HAP-1 (cell line): ENCODE results near the gene RINL.
"Not testable (repeated sequence)": the region's sequence is repeated elsewhere in the genome, so short reads cannot be mapped to it uniquely, and the experiment has no call there.

Experiments
- DNase-seq, 2 experiments: peaks; one replicate each; pipeline ENCODE4 v3.0.0-alpha.2; 2016 to 2020; ENCODE audit warnings: low spot score in 2 of 2
- H3K27me3 ChIP-seq: fragments of 250-450 bp; sonication (Bioruptor Pico); 2 replicates; pipeline ENCODE4 v1.5.1; 2020; ENCODE audit warnings: low read depth, mild to moderate bottlenecking, moderate library complexity
- H3K36me3 ChIP-seq: fragments of 250-450 bp; sonication (Bioruptor Pico); replicated peaks from 2 replicates; pipeline ENCODE4 v1.5.1; 2020; ENCODE audit warnings: mild to moderate bottlenecking
- H3K4me1 ChIP-seq: fragments of 250-450 bp; sonication (Bioruptor Pico); 2 replicates; pipeline ENCODE4 v1.5.1; 2020; ENCODE audit warnings: mild to moderate bottlenecking
- H3K4me3 ChIP-seq: fragments of 250-450 bp; sonication (Bioruptor Pico); 2 replicates; pipeline ENCODE4 v1.5.1; 2020; ENCODE audit warnings: mild to moderate bottlenecking, moderate library complexity
- H3K9me3 ChIP-seq: fragments of 250-450 bp; sonication (Bioruptor Pico); 2 replicates; pipeline ENCODE4 v1.5.1; 2020; ENCODE audit warnings: mild to moderate bottlenecking, moderate library complexity
- in situ Hi-C: fragments of 300-500 bp; cut with MboI; formaldehyde crosslinking; loops from 3 replicates; pipeline ENCODE4 v1.14.3; 2020; ENCODE audit warnings: low sequenced_read_pairs, inconsistent platforms, mixed read lengths

The RINL gene

DNA sequence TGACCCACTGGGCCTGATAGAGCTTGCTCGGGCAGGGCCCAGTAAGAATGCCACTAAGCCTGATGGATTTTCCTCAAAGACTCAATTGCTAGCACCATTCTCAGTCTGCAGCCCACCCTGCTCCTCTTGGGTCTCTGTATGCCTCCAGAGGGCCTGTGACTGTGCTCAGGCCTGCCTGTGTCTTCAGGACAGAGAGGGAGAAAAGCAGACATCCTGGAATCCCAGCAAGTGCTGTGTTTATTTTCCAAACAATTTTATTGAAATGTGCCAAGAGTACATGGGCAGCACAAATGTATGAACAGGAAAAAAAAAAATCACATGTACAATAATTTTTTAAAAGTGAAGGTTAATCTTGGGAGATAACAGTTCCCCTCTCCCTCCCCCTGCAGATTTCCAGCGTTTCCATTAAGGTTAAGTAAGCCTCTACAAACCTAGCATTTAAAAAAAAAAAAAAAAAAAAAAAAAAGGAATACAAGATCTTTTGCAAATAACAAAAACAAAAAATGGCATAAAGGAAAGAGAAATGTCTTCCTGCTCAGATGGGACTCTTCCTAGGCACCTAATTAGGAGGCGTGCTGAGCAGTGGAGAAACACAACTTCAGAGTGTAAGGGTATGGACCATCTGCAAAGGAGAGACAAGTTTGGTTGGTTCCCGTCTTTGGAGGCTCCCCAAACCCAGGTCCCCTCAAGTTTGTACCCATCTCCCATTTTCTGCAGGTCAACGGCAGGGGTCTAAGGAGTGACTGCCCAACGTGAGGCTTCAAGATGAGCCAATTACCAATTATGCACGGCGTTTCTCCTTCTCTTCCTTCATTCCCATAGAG is 41.7 kb downstream of the RINL start:
- Histone ChIP-seq H3K9me3 (no peaks in the 10 kb centered on the region), H3K4me1 (peaks cover 5% of the 10 kb centered on the region), H3K4me3 (no peak overlapping the region), H3K36me3 (peaks cover 57% of the 10 kb centered on the region), H3K27me3 (no peaks in the 10 kb centered on the region)
- no peak for DNase-seq
- in situ Hi-C loops, result no loop called here

DNA sequence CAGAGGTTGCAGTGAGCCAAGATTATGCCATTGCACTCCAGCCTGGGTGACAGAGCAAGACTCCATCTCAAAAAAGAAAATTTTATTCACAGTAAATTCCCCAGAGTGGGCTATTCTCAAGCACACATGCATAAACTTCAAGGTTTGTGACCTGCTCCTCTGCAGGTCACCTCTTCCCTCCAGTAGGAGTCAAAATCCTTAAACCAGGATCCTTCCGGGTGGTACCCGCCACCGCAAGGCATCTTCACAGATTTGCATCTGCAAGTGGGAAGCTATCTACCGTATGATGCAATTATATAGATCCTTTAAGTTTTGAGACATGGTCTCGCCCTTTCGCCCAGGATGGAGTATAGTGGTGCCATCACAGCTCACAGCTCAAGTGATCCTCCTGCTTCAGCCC is 43.5 kb downstream of the RINL start:
- H3K27me3 ChIP-seq, result no peaks in the 10 kb centered on the region
- H3K4me1 ChIP-seq, result peaks cover 11% of the 10 kb centered on the region
- in situ Hi-C loops, result no loop called here
- no peak for DNase-seq
- no peak overlapping the region for H3K4me3 ChIP-seq
- H3K36me3 ChIP-seq, result peaks cover 46% of the 10 kb centered on the region
- no peaks in the 10 kb centered on the region for H3K9me3 ChIP-seq

DNA sequence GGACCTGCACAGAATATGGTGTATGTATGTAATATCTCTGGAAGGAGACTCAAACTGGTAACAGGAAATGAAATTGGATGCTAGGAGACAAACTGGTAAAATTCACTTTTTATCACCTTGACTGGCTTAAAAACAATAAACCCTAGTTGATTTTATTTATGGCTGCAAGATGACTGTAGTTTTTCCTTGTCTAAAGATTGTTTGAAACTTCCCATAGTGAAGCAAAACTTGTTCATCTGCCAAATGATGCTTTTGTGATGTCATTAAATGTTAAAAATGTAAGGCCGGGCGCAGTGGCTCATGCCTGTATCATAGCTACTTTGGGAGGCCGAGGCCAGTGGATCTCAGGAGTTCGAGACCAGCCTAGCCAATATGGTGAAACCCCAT is 44.0 kb downstream of the RINL start:
- peaks cover 41% of the 10 kb centered on the region for H3K36me3 ChIP-seq

DNA sequence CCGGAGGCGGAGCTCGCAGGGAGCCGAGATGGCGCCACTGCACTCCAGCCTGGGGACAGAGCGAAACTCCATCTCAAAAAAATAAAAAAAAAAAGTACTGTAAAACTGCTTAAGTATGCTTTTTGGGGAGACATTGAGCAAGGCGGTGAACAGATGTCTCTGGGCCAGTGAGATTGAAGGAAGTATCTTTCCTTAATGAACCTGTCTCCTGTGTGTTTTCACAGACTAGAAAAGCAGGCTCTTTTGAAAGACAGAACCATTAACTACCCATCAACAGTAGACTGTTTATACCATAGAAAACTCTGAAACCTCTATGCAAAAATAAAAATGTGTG is 45.0 kb downstream of the RINL start:
- Histone ChIP-seq H3K36me3 (peaks cover 34% of the 10 kb centered on the region), H3K27me3 (no peaks in the 10 kb centered on the region), H3K4me3 (no peak overlapping the region), H3K4me1 (peaks cover 11% of the 10 kb centered on the region), H3K9me3 (no peaks in the 10 kb centered on the region)
- in situ Hi-C loops, result no loop called here
- no peak for DNase-seq

More for the DNA sequence above, 44.0 kb downstream of the RINL start:
- H3K4me1 ChIP-seq, result peaks cover 11% of the 10 kb centered on the region
- no peaks in the 10 kb centered on the region for H3K9me3 ChIP-seq
- DNase-seq, result no peak
- H3K27me3 ChIP-seq, result no peaks in the 10 kb centered on the region
- H3K4me3 ChIP-seq, result no peak overlapping the region
- in situ Hi-C loops, result no loop called here

DNA sequence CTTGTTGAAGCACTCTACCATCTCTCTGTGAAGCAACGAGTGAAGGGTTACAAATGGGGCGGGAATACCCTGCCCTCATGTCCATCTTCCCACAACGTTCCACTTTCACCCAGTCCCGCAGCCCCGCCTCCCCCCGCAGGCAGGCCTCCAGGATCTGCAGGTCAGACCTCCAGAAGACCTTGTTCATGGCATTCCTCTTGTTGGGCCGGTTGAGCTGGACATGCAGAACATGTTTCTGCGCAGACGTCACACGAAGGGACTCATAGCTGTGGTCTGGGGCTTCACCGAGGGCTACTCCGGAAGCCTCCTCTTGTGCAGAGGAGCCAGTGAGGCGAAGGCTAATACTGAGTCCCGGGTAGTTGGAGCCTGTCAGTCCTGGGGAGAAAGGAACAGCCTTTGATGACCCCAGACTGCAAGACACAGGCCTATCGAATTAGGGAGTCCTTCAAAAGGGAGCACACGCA is 46.9 kb downstream of the RINL start:
- in situ Hi-C loops, result no loop called here
- peaks cover 21% of the 10 kb centered on the region for H3K36me3 ChIP-seq
- H3K4me3 ChIP-seq, result peak overlapping the region; percentile 66
- DNase-seq, result peak in 1 of 2 experiments; percentile 59
- peaks cover 8% of the 10 kb centered on the region for H3K4me1 ChIP-seq
- no peaks in the 10 kb centered on the region for H3K27me3 ChIP-seq
- H3K9me3 ChIP-seq, result no peaks in the 10 kb centered on the region

DNA sequence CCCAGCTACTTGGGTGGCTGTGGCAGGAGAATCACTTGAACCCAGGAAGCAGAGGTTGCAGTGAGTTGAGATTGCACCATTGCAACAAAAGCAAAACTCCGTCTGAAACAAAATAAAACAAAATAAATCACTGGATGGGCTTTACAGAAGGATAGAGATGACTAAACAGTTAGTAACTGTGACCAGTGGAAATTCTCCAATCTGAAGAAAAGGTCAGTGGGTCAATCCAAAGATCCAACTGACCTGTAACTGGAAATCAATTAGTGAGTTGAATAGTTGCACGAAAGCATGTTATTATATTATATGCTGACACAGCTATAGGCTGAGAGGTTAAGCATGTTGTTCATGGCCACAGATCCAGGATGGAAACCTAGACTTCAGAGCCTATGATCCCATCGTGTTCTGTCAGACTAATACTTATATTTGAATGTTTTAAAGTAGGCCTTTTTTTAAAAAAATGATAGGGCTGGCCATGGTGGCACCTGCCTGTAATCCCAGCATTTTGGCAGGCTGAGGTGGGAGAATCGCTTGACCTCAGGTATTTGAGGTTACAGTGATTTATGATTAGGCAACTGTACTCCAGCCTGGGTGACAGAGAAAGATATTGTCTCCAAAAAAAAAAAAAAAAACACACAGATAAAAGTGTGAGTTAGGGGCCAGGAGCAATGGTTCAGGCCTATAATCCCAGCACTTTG is 47.9 kb downstream of the RINL start:
- in situ Hi-C loops, result no loop called here
- Histone ChIP-seq H3K9me3 (no peaks in the 10 kb centered on the region), H3K4me1 (peaks cover 8% of the 10 kb centered on the region), H3K27me3 (no peaks in the 10 kb centered on the region), H3K4me3 (no peak overlapping the region), H3K36me3 (peaks cover 11% of the 10 kb centered on the region)
- DNase-seq, result no peak

DNA sequence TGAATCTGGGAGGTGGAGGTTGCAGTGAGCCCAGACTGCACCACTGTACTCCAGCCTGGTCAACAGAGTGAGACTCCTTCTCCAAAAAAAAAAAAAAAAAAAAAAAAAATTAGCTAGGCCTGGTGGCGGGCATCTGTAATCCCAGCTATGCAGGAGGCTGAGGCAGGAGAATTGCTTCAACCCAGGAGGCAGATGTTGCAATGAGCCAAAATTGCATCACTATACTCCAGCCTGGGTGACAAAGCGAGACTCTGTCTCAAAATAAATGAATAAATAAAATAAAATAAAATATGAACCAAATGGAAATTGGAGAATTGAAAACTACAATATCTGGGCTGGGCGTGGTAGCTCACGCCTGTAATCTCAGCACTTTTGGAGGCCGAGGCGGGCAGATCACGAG is 48.9 kb downstream of the RINL start:
- in situ Hi-C loops, H3K4me3 ChIP-seq, H3K27me3 ChIP-seq, H3K4me1 ChIP-seq, H3K9me3 ChIP-seq, DNase-seq: not testable (repeated sequence)
- peaks cover 11% of the 10 kb centered on the region for H3K36me3 ChIP-seq

DNA sequence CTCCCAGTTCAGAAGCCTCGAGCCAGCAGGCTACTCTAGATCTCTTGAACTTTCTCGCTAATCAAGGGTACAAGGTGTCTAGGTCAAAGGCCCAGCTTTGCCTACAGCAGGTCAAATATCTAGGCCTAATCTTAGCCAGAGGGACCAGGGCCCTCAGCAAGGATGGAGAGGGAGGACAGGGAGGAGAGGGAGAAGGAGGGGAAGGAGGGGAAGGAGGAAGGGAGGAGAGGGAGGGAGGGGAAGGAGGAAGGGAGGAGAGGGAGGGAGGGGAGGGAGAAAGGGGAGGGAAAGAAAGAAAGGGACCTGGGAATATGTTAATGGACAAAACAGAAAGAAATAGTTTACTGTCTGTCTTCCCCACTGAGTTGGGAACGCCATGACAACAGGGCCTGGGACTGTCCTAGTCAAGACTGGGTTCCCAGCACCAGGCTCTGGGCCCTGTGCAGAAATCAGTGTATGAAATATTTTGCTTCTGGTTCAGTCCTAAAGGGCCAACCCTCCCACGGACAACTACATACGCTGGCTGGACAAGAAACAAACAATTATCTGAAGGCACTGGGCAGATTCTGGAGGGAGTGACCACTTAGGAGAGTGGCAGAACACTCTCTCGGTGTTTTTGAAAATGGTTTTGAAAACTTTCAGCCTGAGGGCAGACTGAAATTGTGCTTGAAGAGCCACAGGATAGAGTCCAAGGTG is 51.1 kb downstream of the RINL start:
- Histone ChIP-seq H3K4me1 (peaks cover 6% of the 10 kb centered on the region), H3K27me3 (no peaks in the 10 kb centered on the region), H3K4me3 (no peak overlapping the region), H3K9me3 (no peaks in the 10 kb centered on the region), H3K36me3 (peaks cover 19% of the 10 kb centered on the region)
- DNase-seq, result no peak
- in situ Hi-C loops, result no loop called here

DNA sequence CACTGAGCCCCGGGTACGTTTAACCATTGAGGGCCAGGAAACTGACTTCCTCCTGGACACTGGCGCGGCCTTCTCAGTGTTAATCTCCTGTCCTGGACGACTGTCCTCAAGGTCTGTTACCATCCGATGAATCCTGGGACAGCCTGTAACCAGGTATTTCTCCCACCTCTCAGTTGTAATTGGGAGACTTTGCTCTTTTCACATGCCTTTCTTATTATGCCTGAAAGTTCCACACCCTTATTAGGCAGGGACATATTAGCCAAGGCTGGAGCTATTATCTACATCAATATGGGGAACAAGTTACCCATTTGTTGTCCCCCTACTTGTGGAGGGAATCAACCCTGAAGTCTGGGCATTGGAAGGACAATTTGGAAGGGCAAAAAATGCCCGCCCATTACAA is 52.1 kb downstream of the RINL start:
- not testable (repeated sequence) for H3K4me3 ChIP-seq
- peaks cover 19% of the 10 kb centered on the region for H3K36me3 ChIP-seq

DNA sequence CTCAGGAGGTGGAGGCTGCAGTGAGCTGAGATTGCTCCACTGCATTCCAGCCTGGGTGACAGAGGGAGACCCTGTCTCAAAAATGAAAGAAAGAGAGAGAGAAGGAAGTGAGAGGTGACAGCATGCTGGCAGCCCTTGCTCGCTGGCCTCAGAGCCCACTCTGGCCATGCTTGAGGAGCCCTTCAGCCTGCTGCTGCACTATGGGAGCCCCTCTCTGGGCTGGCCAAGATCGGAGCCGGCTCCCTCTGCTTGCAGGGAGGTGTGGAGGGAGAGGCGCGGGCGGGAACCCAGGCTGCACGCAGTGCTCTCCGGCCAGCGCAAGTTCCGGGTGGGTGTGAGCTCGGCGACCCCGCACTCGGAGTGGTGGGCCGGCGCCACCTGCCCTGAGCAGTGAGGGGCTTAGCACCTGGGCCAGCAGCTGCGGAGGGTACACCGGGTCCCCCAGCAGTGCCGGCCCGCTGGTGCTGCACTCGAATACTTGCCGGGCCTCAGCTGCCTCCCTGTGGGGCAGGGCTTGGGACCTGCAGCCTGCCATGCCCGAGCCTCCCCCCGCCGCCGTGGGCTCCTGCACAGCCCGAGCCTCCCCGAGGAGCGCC is 56.7 kb downstream of the RINL start:
- in situ Hi-C loops, H3K4me1 ChIP-seq, DNase-seq, H3K27me3 ChIP-seq, H3K9me3 ChIP-seq, H3K36me3 ChIP-seq, H3K4me3 ChIP-seq: not testable (repeated sequence)

More for the DNA sequence above, 52.1 kb downstream of the RINL start:
- H3K9me3 ChIP-seq, in situ Hi-C loops, H3K4me1 ChIP-seq, DNase-seq, H3K27me3 ChIP-seq: not testable (repeated sequence)

DNA sequence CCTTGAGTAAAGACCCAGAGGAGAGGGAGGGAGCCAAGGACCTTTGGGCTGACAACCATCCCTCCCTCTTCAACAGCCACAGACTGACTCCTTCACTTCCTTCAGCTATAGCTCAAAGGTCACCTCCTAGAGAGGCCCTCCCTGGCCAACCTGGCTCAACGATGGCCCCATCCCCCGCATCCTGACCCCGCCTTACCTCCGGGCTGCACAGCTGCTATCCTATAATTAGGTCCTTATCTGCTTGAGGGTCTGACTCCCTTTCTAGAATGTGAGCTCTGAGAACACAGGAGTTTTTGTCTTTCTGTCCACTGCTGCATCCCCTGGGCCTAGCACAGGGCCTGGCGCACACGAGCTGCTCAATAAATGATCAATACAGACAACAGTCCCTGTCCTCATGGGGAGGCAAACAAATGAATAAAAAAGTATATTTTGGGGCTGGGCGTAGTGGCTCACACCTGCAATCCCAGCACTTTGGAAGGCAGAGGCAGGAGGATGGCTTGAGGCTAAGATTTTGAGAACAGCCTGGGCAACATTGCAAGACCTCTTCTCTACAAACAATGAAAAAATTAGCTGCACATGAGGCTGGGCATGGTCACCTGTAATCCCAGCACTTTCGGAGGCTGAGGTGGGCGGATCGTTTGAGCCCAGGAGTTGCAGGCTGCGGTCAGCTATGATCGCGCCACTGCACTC is 58.7 kb downstream of the RINL start:
- peaks cover 15% of the 10 kb centered on the region for H3K36me3 ChIP-seq
- no peaks in the 10 kb centered on the region for H3K9me3 ChIP-seq
- H3K4me1 ChIP-seq, result no peaks in the 10 kb centered on the region
- DNase-seq, result no peak
- no peaks in the 10 kb centered on the region for H3K27me3 ChIP-seq
- no peak overlapping the region for H3K4me3 ChIP-seq
- in situ Hi-C loops, result no loop called here
